HS-27A (cell line): ENCODE measurements around the gene IREB2.

ENCODE experiments used
- DNase-seq: peaks from one replicate; pipeline ENCODE4 v3.0.0-alpha.2; 2012; ENCODE audit warnings: low read depth, missing footprints

IREB2 gene

DNA sequence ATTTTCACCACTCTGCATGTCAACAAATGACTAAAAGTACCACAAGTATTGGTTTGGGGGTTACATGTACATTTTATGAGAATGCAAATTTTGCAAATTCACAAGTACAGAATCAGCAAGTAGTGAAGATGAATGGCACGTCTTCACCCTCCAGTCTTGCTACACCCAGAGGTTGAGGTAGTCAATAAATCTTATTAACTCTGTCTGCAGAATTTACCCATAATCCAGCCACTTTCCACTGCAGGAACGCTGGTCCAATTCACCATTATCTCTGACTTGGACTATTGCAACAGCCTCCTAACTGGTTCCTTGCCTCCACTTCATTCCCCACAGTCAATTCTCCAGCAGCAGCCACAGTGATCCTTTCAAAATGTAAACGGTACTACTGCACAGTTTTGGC is 112.8 kb downstream of the IREB2 start:
- no peak for DNase-seq
